ENCODE data around the gene PGGHG.

DNA sequence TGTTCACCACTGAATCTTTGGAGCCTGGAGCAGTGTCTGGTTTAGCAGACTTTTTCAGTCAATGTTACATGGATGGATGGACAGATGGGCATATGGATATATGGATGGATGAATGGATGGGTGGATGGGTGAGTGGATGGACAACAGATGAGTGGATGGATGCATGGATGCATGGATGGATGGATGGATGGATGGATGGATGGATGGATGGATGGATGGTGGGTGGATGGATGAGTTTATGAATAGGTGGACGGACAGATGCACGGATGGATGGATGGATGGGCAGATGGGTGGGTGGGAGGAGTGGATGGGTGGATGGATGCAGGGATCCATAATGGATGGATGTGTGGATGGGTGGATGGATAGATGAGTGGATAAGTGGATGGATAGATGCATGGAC lies 33.1 kb upstream of the PGGHG start:
- TF ChIP-seq CTCF (IDR thresholded peaks at IDR 0.05 in 2 of 3, conservative IDR thresholded peaks at IDR 0.05 in 1 of 3; ENCODE audit: control insufficient read depth in 2 of 3, extremely low read depth in 1 of 3, insufficient read depth in 1 of 3, low read depth in 3 of 3, low read length in 3 of 3) (no peak), RBBP5 (conservative IDR thresholded peaks at IDR 0.05) (no peak), CREM (IDR thresholded peaks at IDR 0.05; ENCODE audit: low read depth) (no peak)

Measured in GM12878 (cell line).